T-cell (primary cell): ENCODE results near the gene SPAAR. TPM values are rescaled to one million over a fixed set of nuclear protein-coding genes. Genes with fewer than 3 reads are reported as not detected.

Experiments
- ATAC-seq, 4 experiments: fragments of 200-7000 bp in 3 of 4; fragments of 150-1000 bp in 1 of 4; cut with Tn5 transposase; replicated peaks in 1 of 4; 1 replicate in 3 of 4; 2 replicates in 1 of 4; pipeline ENCODE4 v1.10.0; 2021; ENCODE audit warnings: moderate library complexity in 3 of 4, mild to moderate bottlenecking in 2 of 4, moderate number of reproducible peaks in 1 of 4
- CTCF ChIA-PET, 2 donors: fragments of 300-600 bp; sonication (Branson Sonifier 250); formaldehyde crosslinking; loops; one replicate each; lab custom pipeline; 2022; ENCODE audit warnings: antibody characterized with exemption in 2 of 2; lab: Charles Lee
- POLR2A ChIA-PET, 2 donors: fragments of 300-600 bp; sonication (Branson Sonifier 250); formaldehyde crosslinking; loops; one replicate each; lab custom pipeline; 2022; ENCODE audit warnings: antibody characterized with exemption in 2 of 2; lab: Charles Lee
- DNase-seq, 35 experiments: peaks; one replicate each; pipeline versions ENCODE4 v3.0.0 to v3.0.0-alpha.2; 2013 to 2023
- H3K27ac ChIP-seq: one replicate; pipeline ENCODE4 v1.5.1; 2013; ENCODE audit warnings: low read length
- H3K27me3 ChIP-seq, 2 experiments: replicated peaks in 1 of 2; 1 replicate in 1 of 2; 2 replicates in 1 of 2; pipeline versions ENCODE4 v1.6.1 to v1.7.0; 2013; ENCODE audit warnings: low read length in 1 of 2, mixed read lengths in 1 of 2; ENCODE audit not compliant: control insufficient read depth in 2 of 2, insufficient read depth in 2 of 2; ENCODE audit errors: extremely low read depth in 1 of 2
- H3K36me3 ChIP-seq, 2 donors: 1 replicate in 1 of 2; 2 replicates in 1 of 2; pipeline versions ENCODE4 v1.6.1 to v1.7.0; 2013; ENCODE audit warnings: low read length in 1 of 2; ENCODE audit not compliant: control insufficient read depth in 2 of 2, insufficient read depth in 1 of 2; ENCODE audit errors: extremely low read depth in 1 of 2
- H3K4me1 ChIP-seq, 2 experiments: 1 replicate in 1 of 2; 2 replicates in 1 of 2; pipeline versions ENCODE4 v1.6.1 to v1.7.0; 2013; ENCODE audit warnings: low read length in 2 of 2, mixed read lengths in 1 of 2; ENCODE audit not compliant: insufficient read depth in 2 of 2, control insufficient read depth in 1 of 2; ENCODE audit errors: extremely low read depth in 1 of 2
- H3K4me3 ChIP-seq, 2 donors: 1 replicate in 1 of 2; 2 replicates in 1 of 2; pipeline versions ENCODE4 v1.5.1 to v1.7.0; 2013; ENCODE audit warnings: mild to moderate bottlenecking in 2 of 2, low read length in 1 of 2, moderate library complexity in 1 of 2; ENCODE audit not compliant: control insufficient read depth in 1 of 2; ENCODE audit errors: extremely low read depth in 1 of 2
- H3K9me3 ChIP-seq: 2 replicates; pipeline ENCODE4 v1.7.0; 2013
- H3K27ac Mint-ChIP-seq, 2 donors: one replicate each; pipeline ENCODE4 v1.8.0; 2020 to 2021; ENCODE audit warnings: mild to moderate bottlenecking in 2 of 2, mixed read lengths in 2 of 2
- H3K27me3 Mint-ChIP-seq, 2 donors: one replicate each; pipeline ENCODE4 v1.8.0; 2021 to 2022; ENCODE audit warnings: mixed read lengths in 2 of 2
- H3K36me3 Mint-ChIP-seq: one replicate; pipeline ENCODE4 v1.8.0; 2021; ENCODE audit warnings: mixed read lengths
- H3K4me1 Mint-ChIP-seq, 3 donors: one replicate each; pipeline ENCODE4 v1.8.0; 2020 to 2022; ENCODE audit warnings: mixed read lengths in 3 of 3, mild to moderate bottlenecking in 1 of 3
- H3K4me3 Mint-ChIP-seq, 3 donors: one replicate each; pipeline ENCODE4 v1.8.0; 2020 to 2022; ENCODE audit warnings: mild to moderate bottlenecking in 3 of 3, mixed read lengths in 3 of 3, moderate library complexity in 3 of 3
- H3K9me3 Mint-ChIP-seq, 3 donors: one replicate each; pipeline ENCODE4 v1.8.0; 2020 to 2022; ENCODE audit warnings: mixed read lengths in 3 of 3
- WGBS: methylation state at CpG from one replicate; pipeline ENCODE4 v1.1.5; 2013; ENCODE audit warnings: missing lambda C conversion rate; ENCODE audit not compliant: insufficient coverage; 5-methylcytosine and 5-hydroxymethylcytosine counted together
- total RNA-seq, 35 experiments: library from RNA in 6 of 35; stranded (reverse) in 6 of 35; fragments of 120-200 nt in 1 of 35; gene quantifications; one replicate each; pipeline versions ENCODE4 v1.2.1 to v1.2.4 and lab custom pipeline; 2013 to 2026

The SPAAR gene
- total RNA-seq, 5 donors from 2014 or later (not counting 1 experiment from before 2014, with no cell fraction given): not detected

DNA sequence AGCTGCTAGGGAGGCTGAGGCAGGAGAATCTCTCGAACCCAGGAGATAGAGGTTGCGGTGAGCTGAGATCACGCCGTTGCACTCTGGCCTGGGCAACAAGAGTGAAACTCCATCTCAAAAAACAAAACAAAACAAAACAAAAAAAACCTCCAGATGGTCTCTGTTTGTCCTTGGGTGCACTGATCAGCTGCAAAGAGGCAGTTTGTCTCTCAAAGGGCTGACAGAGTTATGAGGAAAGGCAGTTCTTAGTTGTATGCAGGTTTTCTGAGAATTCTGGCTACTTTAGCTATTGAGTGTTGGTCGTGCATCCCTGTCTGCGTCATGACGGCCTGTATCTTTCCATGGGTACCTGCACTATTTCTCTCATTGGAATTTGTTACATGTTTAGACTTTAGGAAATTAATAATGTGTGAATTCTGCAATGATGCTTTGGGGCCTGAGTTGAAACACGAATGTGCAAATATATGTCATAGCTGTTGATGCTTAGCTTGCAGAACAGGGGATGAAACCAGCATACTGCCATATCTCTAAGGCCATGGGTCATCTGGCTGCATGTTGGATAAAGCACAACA lies 30.5 kb downstream of the SPAAR start:
- no peaks in the 10 kb centered on the region for H3K9me3 ChIP-seq
- no peaks in the 10 kb centered on the region for H3K36me3 ChIP-seq
- Mint-ChIP-seq H3K4me1 (peaks cover 74 to 78% (median 76%) of the 10 kb centered on the region in 3 donors), H3K9me3 (peaks cover 0 to 7% (median 4%) of the 10 kb centered on the region in 3 donors), H3K27me3 (no peaks in the 10 kb centered on the region), H3K27ac (peak overlapping the region; percentile 88 to 89), H3K36me3 (no peaks in the 10 kb centered on the region), H3K4me3 (peak overlapping the region in 2 of 3 donors; percentile 4 to 63)
- H3K27ac ChIP-seq: no peak overlapping the region
- H3K4me1 ChIP-seq: peaks cover 54 to 62% of the 10 kb centered on the region in 2 experiments
- no peak overlapping the region for H3K4me3 ChIP-seq
- WGBS: no CpG with 5 or more reads among the region's 8 CpGs
- ATAC-seq (no peak), DNase-seq (no peak)
- ChIA-PET CTCF (interaction anchor here (1.0 to 2.2 kb wide), 6 partner anchors 13 to 84 kb away, joined by 3 to 14 read pairs (median 6); partner anchors contain the start of gene HRCT1 (in 1 of the 2)), POLR2A (interaction anchor here (0.5 to 0.6 kb wide), 2 partner anchors 437 to 953 kb away, joined by 4 read pairs; no protein-coding TSS in a partner anchor)
- no peaks in the 10 kb centered on the region for H3K27me3 ChIP-seq

GRCh38 chr9:35940458-35941407 lies 31.4 kb downstream of the SPAAR start:
- Mint-ChIP-seq H3K4me1 (peaks cover 83 to 88% (median 86%) of the 10 kb centered on the region in 3 donors), H3K27ac (peak overlapping the region; percentile 88 to 89), H3K4me3 (peak overlapping the region; percentile 18 to 63 (median 29)), H3K27me3 (no peaks in the 10 kb centered on the region), H3K36me3 (no peaks in the 10 kb centered on the region), H3K9me3 (peaks cover 0 to 7% (median 4%) of the 10 kb centered on the region in 3 donors)
- no peaks in the 10 kb centered on the region for H3K36me3 ChIP-seq
- 11% methylated on average over 3 of the region's 7 CpGs for WGBS
- no peaks in the 10 kb centered on the region for H3K27me3 ChIP-seq
- peaks cover 63 to 72% of the 10 kb centered on the region in 2 experiments for H3K4me1 ChIP-seq
- ChIA-PET POLR2A (interaction anchor here in 1 of 2 donors (0.5 kb wide), 1 partner anchor 436 kb away, joined by 4 read pairs; no protein-coding TSS in a partner anchor), CTCF (interaction anchor here (0.5 to 2.2 kb wide), 10 partner anchors 12 to 125 kb away, joined by 3 to 14 read pairs (median 5); partner anchors contain the start of gene HRCT1 (in 1 of the 2))
- DNase-seq: peak in 31 of 35 experiments; percentile 11 to 62 (median 32)
- H3K4me3 ChIP-seq: no peak overlapping the region
- ATAC-seq: peak; percentile 68 to 88 (median 84)
- H3K9me3 ChIP-seq: no peaks in the 10 kb centered on the region
- peak overlapping the region; percentile 16 for H3K27ac ChIP-seq

DNA sequence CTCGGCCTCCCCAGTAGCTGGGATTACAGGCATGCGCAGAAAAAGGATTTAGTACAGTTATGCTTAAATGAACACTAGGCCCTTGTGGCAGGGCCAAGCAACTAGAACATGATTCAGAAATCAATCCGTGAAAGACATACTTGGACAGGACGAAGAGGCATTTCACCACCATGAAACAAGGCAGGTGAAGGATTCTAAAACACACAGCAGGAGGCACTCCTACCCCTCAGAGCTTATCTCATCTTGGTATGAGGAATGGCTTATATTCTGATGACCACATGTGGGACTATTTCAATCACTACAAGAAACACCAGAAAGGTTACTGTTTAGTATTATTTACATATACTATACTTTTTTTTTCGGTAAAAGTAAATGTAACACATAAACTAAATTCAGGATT lies 33.0 kb downstream of the SPAAR start:
- POLR2A ChIA-PET: no interaction called here
- 100% methylated on average over 1 of the region's 5 CpGs for WGBS
- H3K27me3 Mint-ChIP-seq: no peaks in the 10 kb centered on the region
- H3K27ac Mint-ChIP-seq: peak overlapping the region; percentile 59 to 73
- peak overlapping the region in 1 of 3 donors; percentile 63 for H3K4me3 Mint-ChIP-seq
- DNase-seq (no peak), ATAC-seq (no peak)
- H3K9me3 ChIP-seq: no peaks in the 10 kb centered on the region
- H3K4me1 ChIP-seq: peaks cover 62 to 72% of the 10 kb centered on the region in 2 experiments
- no peak overlapping the region for H3K27ac ChIP-seq
- no peaks in the 10 kb centered on the region for H3K27me3 ChIP-seq
- H3K9me3 Mint-ChIP-seq: peaks cover 0 to 2% (median 0%) of the 10 kb centered on the region in 3 donors
- H3K4me1 Mint-ChIP-seq: peaks cover 82 to 86% (median 83%) of the 10 kb centered on the region in 3 donors
- H3K36me3 ChIP-seq: no peaks in the 10 kb centered on the region
- H3K36me3 Mint-ChIP-seq: no peaks in the 10 kb centered on the region
- no peak overlapping the region for H3K4me3 ChIP-seq
- CTCF ChIA-PET: interaction anchor here in 1 of 2 donors (2.2 kb wide), 1 partner anchor 39 kb away, joined by 14 read pairs; no protein-coding TSS in a partner anchor

DNA sequence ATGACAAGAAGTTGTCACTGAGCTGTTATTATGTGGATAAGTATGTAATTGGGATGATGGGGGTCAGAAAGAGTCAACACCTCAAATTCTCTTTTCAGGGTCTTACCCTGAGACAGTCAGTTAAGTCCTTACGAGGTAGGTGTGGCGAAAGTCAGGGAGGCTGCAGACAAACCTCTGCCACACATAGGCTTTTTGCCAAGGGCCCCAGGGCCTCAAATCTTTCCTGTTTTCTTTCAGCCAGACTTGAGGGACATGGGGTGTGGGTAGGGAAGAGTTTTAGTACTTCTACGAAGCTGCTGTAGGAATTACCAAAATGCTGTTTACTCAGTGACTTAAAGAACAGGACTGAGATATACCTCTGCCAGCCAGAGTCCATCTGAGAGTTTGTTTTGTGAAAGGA lies 34.9 kb downstream of the SPAAR start:
- H3K27me3 Mint-ChIP-seq: no peaks in the 10 kb centered on the region
- peak overlapping the region in 1 of 3 donors; percentile 63 for H3K4me3 Mint-ChIP-seq
- H3K27ac Mint-ChIP-seq: peak overlapping the region; percentile 3 to 53
- no peaks in the 10 kb centered on the region for H3K36me3 ChIP-seq
- no peaks in the 10 kb centered on the region for H3K36me3 Mint-ChIP-seq
- ChIA-PET POLR2A (no interaction called here), CTCF (interaction anchor here (0.5 to 3.3 kb wide), 10 partner anchors 12 to 303 kb away, joined by 3 to 20 read pairs (median 4); no protein-coding TSS in a partner anchor)
- H3K4me1 ChIP-seq: peaks cover 46 to 56% of the 10 kb centered on the region in 2 experiments
- 43% methylated on average over 1 of the region's 3 CpGs for WGBS
- DNase-seq: no peak
- ATAC-seq: no peak
- no peak overlapping the region for H3K27ac ChIP-seq
- H3K27me3 ChIP-seq: no peaks in the 10 kb centered on the region
- no peak overlapping the region for H3K4me3 ChIP-seq
- H3K9me3 ChIP-seq: no peaks in the 10 kb centered on the region
- H3K4me1 Mint-ChIP-seq: peaks cover 71 to 76% (median 74%) of the 10 kb centered on the region in 3 donors
- no peaks in the 10 kb centered on the region for H3K9me3 Mint-ChIP-seq

GRCh38 chr9:35944841-35945240 lies 35.6 kb downstream of the SPAAR start:
- Mint-ChIP-seq H3K9me3 (no peaks in the 10 kb centered on the region), H3K4me1 (peaks cover 67 to 75% (median 74%) of the 10 kb centered on the region in 3 donors), H3K36me3 (no peaks in the 10 kb centered on the region), H3K27ac (peak overlapping the region; percentile 3 to 28), H3K27me3 (no peaks in the 10 kb centered on the region), H3K4me3 (peak overlapping the region in 1 of 3 donors; percentile 63)
- Histone ChIP-seq H3K27ac (no peak overlapping the region), H3K36me3 (no peaks in the 10 kb centered on the region), H3K4me1 (peaks cover 47 to 50% of the 10 kb centered on the region in 2 experiments), H3K4me3 (no peak overlapping the region), H3K9me3 (no peaks in the 10 kb centered on the region), H3K27me3 (no peaks in the 10 kb centered on the region)
- CTCF ChIA-PET: interaction anchor here (0.5 to 3.3 kb wide), 19 partner anchors 9 to 1735 kb away, joined by 3 to 20 read pairs (median 4); no protein-coding TSS in a partner anchor
- WGBS: 83% methylated on average over 1 of the region's 3 CpGs
- POLR2A ChIA-PET: interaction anchor here in 1 of 2 donors (0.6 kb wide), 1 partner anchor 411 kb away, joined by 3 read pairs; no protein-coding TSS in a partner anchor
- ATAC-seq (no peak), DNase-seq (no peak)
